ENCODE results near the gene IRF2.

IRF2 gene

GRCh38 chr4:184474263-184475095 lies at the start of gene IRF2:
TSS of gene IRF2 (minus strand) at chr4:184474550. CDS start at chr4:184429064, 45,486 bp downstream.
- DNase-seq = peak; percentile 85

DNA sequence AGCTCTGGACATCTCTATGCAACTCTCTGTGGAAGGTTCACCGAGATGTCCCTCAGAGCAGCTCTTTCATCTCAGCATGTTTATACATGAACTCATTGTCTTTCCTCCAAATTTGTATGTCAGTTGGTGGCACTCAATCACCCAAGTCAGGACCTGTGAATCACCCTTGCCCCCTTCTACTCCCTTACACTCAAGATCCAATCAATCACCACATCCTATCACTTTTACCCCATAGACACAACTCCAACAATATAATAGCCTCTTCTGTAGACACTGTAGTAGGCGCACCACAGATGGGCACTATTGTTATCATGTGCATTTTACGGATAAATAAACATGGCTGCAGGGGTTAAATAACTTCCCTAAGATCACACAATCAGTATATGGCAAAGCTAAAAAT lies 41.3 kb upstream of the IRF2 start:
- DNase-seq = no peak

DNA sequence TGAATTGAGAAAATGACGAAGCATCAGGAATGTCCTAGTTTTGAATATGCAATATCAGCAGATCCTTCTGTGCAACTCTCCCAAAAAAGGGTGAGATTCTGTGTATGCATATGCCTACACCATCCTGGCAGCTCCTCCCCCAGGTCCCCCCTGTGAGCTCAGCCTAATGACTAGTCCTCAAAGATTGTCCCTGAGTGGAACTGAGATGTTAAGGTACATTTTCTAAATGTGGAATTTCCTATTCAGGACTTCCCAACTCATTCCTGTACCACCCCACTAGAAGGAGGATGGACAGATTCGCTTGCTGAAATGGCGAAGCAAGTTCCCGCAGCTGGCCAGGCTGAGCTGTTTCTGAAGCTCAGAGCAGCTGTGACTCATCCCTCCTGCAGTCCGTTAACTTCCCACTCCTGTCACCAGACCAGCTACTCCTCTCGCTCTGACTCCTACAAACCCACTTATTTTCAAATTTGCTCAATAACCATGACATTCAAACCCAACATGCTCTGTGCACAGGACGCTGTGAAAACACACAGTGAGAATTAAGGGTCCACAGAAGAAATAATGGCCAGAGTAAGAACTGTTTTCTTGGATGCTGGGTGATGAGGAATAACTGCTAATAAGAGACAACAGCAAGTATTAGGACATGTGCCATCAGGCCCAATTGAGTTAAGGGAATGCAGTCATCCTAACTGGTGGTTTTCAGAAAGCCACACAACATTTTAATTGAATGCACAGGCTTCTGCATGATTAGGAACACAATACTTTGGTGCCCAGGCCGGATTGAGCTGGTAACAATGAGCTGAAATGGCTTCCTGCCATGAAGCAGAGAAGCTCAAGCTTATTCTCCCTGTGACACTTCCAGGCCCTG lies 40.0 kb upstream of the IRF2 start:
- no peak for DNase-seq

DNA sequence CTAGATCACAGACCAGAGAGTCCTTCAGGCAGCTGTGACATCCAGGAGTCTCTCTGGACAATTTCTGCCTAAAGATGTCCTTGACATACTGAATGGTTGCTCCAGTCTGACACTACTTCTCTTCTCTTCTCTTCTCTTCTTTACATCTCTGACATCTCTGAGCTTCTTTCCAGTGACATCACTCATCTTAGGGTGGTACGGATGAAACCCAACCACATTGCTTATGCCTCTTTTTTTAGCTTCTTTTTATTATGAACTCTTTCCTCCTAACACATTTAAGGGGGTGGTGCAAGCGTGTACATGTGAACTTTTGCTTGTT lies 39.4 kb upstream of the IRF2 start:
- DNase-seq = no peak

- DNase-seq = no peak
Observed at GRCh38 chr4:184511156-184511555, 36.8 kb upstream of the IRF2 start.

- no peak for DNase-seq
Observed at GRCh38 chr4:184510401-184510800, 36.1 kb upstream of the IRF2 start.

DNA sequence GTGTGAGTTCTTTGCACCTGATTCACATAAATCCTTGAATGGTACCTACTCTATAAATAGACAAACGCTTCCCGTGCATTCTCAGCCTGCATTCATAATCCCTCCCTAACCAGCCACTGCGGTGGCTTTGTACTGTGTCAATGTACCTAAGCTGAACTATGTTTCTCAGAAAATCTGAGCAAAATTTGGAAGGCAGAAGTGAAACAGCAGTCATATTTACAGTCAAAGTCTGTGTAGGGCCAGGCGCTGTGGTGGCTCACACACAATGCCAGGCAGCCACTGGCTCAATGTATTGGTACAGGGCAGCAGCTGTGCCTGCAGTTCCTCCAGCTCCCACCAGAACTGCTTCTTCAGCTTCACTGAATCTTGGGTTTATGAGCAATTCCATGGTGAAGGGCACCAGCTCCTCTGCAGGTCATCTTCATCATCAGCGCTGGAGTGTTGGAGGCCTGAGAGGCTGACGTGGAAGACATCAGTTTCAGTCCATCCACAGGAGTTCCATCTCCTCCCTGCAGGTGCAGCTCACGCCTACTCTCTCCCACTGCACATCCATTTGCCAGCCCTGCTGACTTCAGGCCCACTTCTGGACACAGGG lies 32.3 kb upstream of the IRF2 start:
- no peak for DNase-seq

DNA sequence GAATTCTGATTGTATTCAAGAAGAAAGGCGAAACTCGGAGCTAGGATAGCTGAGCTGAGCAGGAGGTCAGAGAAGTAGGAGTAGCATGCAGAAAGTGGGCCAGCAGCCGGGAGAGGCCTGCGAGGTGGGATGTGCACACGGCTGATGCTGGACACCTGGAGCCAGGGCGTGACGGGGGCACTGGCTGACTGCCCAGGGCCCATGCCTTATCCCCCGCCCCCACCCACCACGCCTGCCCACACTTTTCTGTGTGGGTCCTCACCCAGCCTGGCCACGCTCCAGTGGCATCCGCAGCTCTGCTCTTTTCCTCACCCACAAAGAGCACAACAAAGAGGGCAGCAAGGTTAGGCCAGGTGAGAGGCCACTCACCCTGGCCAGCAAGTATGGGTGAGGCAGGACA lies 30.0 kb upstream of the IRF2 start:
- DNase-seq = no peak

GRCh38 chr4:184503869-184504300 lies 29.5 kb upstream of the IRF2 start:
- peak; percentile 32 for DNase-seq

DNA sequence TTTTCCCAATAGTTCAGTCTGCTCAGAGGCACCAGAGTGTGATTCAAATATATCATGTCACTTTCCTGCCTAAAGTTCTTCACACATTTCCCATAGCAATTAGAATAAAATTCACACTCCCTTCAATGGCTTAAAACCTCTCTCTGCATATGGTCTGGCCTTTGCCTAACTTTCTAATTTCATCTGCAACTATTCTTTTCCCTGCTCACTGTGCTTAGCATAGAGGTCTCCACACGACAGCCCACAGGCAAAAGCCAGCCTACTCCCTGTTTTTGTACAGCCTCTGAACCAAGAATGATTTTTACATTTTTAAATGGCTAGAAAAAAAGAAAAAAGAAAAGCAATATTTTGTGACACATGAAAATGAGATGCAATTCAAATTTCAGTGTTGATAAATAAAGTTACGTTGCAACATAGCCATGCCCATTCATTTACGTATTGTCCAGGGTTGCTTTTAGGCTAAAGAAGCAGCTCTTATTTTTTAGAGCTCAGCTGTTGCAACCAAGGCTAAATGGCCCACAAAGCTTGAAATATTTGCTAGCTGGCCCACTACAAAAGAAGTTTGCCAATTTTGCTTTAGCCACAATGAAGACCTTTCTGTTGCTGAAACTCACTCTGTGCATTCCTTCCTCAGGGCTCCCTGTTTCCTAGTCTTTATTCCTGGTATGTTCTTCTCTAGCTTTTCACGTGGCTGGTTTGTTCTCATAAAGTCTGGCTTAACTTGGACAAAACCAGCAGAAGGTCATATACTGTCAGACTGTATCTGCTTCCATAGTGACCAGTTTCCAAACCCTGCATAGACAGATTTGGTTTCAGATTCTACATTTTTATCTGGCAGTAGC lies 26.6 kb upstream of the IRF2 start:
- DNase-seq = no peak

DNA sequence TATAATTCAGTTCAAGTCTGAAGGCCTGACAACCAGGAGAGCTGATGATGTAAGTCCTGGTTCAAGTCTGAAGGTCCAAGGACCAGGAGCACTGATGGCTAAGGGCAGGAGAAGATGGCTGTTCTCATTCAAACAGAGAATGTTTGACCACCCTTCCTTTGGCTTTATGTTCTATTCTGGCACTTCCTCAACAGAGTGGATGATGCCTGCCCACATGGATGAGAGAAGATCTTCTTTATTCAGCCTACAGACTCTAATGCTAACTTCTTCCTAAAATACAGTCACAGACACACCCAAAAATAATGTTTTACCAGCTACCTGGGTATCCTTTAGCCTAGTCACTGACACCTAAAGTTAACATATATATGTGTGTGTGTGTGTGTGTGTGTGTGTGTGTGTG lies 25.6 kb upstream of the IRF2 start:
- DNase-seq = no peak

GRCh38 chr4:184498598-184498997 lies 24.2 kb upstream of the IRF2 start:
- no peak for DNase-seq

DNA sequence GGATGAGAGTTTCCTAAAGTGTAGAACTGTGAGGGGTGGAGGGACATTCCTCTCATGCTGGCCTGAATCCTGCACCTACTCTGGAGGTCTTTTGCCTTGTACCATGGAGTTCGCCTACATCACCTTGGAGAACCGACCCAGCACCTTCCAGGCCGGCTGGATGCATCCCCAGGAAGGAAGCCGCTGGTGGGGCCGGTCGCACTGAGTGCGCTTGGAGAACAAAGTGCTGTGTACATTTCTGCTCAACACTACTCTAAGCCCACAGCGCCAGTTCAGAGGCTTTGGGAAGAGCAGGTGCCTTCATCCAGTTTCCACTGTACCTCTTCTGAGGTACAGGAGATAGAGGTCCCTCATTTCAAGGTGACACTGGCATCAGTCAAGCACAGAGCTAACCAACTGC lies 15.4 kb upstream of the IRF2 start:
- DNase-seq = no peak

GRCh38 chr4:184487503-184487902 lies 13.2 kb upstream of the IRF2 start:
- peak; percentile 26 for DNase-seq

- DNase-seq = no peak
Observed at GRCh38 chr4:184485279-184485678, 10.9 kb upstream of the IRF2 start.

GRCh38 chr4:184481544-184481943 lies 7.2 kb upstream of the IRF2 start:
- no peak for DNase-seq

DNA sequence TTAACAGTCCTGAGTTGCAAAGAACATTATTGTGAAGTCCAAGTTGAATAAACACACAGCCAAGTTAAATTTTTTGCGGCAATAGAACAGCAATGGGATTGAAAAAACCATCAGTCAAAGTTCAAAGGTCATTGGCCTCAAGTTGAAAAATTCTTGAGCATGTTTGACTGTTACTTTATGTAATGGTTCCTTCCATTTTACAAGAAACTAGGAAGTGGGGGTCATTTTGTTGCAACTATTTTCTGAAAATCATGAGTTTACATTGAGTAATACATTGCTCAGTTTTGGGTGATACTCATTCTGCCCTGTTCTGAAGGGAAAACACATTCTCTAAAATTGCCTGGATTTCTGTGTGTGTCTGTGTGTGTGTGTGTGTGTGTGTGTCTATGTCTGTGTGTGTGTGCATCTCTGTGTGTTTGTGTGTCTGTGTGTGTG lies 5.2 kb upstream of the IRF2 start:
- no peak for DNase-seq

DNA sequence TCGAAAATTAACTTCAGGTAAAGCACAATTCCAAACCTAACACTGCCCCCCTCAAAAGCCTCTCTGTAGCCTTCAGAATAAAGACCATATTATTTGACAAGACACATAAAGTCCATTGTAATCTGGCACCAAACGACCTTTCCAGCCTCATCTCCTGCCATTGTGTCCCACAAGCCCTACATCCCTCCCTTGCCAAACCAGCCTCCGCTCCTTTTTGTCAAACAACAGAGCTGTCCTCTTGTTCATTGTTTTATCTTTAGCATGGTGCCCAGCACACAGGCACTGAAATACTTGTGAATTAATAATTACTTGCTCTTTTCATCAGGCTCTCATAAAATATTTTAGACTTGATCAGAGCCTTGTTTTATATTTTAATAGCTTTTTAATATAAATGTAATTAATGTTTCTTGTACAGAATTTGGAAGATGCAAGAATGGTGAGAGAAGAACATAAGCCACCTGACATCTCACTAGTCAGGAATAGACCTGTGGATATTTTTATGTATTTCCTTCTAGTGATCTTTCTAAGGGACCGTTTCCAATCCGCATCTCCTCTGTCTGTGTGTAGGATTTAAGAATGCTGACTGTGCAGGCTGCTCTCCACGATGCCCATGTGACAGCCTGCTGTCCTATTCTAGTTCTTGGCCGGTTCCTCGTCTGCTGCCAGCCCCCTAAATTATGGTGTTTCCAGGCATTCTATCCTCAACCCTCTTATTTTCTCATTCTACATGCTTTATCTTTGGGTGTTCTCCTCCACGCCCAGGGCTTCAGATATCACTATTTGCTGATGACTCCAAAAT lies 3.0 kb upstream of the IRF2 start:
- DNase-seq = no peak

DNA sequence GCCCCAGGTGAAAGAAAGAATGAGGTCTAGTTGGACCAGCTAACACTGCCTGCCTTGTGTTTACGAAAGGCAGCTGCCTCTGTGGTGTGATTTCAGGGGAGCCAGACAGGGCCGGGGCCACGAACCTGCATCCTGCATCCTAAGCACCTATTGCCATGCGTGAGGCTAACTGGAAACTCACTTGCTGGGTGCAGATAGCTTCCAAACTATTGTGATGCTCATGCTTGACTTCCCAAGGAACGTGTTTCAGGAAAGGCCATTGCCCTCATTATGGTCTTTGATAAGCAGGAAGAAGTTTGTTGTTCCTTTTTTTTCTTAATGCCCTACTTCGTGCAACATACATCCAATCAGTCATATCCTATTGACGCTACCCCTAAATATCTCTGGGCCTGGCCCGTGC lies 2.3 kb upstream of the IRF2 start:
- DNase-seq = no peak

- DNase-seq = no peak
Observed at GRCh38 chr4:184475498-184475897, 1.1 kb upstream of the IRF2 start.

- no peak for DNase-seq
Observed at GRCh38 chr4:184475096-184475461, 729 bp upstream of the IRF2 start.

Data from NCI-H510A treated with DMSO at 0.1 percent for 48 hours (cell line).